Keratinocyte (primary cell): ENCODE results near the gene FLYWCH1.

ENCODE experiments used
- CTCF ChIP-seq, 3 experiments: IDR thresholded peaks in 1 of 3; conservative IDR thresholded peaks in 1 of 3; optimal IDR thresholded peaks in 1 of 3; 2 replicates in 2 of 3; 3 replicates in 1 of 3; pipeline versions ENCODE3 to v1.5.1; 2011; ENCODE audit warnings: low read length in 3 of 3, mild to moderate bottlenecking in 3 of 3, moderate library complexity in 2 of 3, control low read depth in 1 of 3, inconsistent platforms in 1 of 3; ENCODE audit not compliant: insufficient read depth in 2 of 3; ENCODE audit errors: extremely low read depth in 1 of 3
- EZH2 ChIP-seq: IDR thresholded peaks from one replicate; pipeline ENCODE4 v1.6.1; 2012; ENCODE audit warnings: inconsistent platforms, mild to moderate bottlenecking, low read length, moderate library complexity

GRCh38 chr16:2905241-2905987, 6.3 kb upstream of the FLYWCH1 start:
- TF ChIP-seq CTCF (optimal IDR thresholded peaks at IDR 0.05 in 1 of 3, IDR thresholded peaks at IDR 0.05 in 1 of 3, conservative IDR thresholded peaks at IDR 0.05 in 1 of 3; ENCODE audit: extremely low read depth in 1 of 3, insufficient read depth in 2 of 3, low read length in 3 of 3) (no peak), EZH2 (no peak)
